AG10803 (cell line): ENCODE measurements around the gene CCDC157.

Experiments used
- DNase-seq: peaks from one replicate; pipeline ENCODE4 v3.0.0; 2010; ENCODE audit warnings: low read depth
- H3K4me3 ChIP-seq: 2 replicates; pipeline ENCODE4 v1.5.1; 2011; ENCODE audit warnings: mild to moderate bottlenecking, low read length, control low read depth
- CTCF ChIP-seq: conservative IDR thresholded peaks from 2 replicates; pipeline ENCODE4 v1.5.1; 2011; ENCODE audit warnings: mild to moderate bottlenecking, low read length, control low read depth, inconsistent platforms

The CCDC157 gene

DNA sequence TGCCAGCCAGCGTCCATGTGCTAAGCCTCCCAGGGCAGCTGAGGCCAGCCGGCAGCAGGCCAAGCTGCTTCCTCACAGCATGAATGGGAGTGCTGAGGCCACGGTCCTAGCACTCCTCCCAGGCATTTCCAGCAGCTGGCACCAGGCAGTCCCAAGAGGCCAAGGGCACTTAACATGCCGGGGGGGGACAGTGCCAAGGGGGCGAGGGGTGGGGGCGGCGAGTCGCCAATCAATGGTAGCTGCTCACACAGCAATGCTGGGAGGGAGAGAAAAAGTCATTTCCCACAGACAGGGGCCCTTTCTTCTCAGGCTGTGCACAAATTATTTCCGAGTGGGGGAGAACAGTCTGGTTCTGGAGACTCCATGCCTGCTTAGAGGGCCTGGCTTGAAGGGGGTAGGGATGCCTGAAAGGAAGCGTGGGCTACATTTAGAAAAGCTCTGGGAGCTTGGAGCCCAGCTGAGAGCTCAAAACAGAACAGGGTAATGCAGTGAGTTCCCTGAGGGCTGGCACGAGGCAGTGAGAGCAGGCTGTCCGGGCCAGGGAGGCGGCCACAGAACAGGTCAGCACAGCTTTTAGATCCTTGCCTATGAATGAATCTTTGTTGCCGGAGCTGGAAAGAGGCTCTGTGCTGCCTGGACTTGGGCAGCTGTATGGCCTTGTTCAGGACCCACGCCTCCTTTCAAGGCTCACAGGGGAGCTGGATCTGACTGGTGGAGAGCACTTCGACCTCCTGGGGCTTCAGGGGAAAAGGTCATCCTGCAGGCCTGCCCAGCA, 15.7 kb upstream of the CCDC157 start:
- TF ChIP-seq CTCF = no peak
- H3K4me3 ChIP-seq = no peak overlapping the region
- DNase-seq = no peak

DNA sequence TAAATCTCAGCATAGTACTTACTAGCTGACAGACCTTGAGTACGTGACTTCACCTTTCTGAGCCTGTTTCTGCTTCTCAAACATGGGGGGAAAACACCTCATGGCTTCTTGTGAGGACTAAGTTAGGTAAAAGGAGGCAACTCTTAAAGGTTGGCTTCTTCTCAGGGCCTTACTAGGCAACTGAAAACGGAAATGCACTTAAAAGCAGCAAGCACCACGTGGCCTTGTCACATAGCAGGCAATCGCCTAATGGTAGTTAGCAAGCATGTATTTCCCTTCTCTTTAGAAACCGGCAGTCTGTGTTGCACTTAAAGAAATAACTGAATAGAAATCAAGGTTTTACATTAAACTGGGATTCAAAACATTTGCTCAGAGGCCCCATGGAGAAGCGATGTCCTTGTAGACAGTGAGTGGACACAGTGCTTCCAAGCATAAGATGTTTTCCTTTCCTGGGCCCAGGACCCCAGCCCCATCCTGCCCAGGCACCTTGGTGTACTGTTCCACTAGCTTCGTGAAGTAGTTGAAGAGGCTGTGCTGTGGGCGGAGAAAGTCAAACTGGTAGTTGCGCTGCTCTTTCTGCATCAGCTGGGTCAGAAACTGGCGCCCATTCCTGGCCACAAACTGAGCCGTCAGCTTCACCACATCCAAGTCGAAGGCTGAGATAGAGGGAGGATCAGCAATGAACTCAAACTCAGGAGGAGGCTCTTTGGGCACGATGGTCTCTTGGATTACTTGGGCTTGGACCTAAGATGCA, 12.2 kb upstream of the CCDC157 start:
- TF ChIP-seq CTCF = no peak
- no peak for DNase-seq
- no peak overlapping the region for H3K4me3 ChIP-seq

- no peak overlapping the region for H3K4me3 ChIP-seq
- DNase-seq = no peak
- no peak for TF ChIP-seq CTCF
Measured at GRCh38 chr22:30347255-30347892, 9.4 kb upstream of the CCDC157 start.

DNA sequence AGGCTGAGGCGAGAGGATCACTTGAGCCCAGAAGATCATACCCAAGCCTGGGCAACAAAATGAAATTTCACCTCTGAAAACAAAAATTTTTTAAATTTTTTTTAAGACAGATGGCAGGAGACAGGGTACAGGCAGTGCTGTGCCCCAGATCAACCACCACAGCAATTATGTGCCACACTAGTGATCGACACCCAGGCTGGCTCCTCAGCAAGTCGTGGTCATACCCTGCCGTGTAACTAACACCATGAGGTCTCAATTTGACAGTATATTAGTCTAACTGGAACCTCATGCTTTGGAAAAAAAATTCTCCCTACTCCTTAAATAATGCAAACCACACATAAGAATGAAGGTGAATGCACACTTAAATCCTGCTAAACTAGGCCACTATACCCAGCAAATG, 8.4 kb upstream of the CCDC157 start:
- no peak overlapping the region for H3K4me3 ChIP-seq
- DNase-seq = no peak
- TF ChIP-seq CTCF = no peak

DNA sequence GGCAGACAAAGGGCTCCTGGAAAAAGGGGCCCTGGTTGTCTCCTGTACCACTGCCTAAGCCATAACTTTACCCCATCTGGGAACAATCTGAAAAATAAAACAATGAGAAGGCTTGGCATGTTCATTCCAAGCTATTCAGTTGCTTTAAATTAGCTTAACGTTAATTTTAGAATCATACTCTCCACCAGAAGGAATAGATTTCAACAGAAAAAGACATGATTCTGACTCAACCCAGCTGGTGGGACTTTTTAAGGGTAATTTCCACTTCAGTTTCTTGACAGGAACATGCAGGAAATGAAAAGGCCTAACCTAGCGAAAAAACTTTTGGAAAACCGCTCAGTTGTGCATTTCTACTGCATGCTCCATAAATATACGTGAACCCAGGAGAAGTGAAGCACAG, 8.0 kb upstream of the CCDC157 start:
- peak; percentile 71 for DNase-seq
- H3K4me3 ChIP-seq = no peak overlapping the region
- TF ChIP-seq CTCF = no peak

GRCh38 chr22:30351226-30351625, 5.6 kb upstream of the CCDC157 start:
- no peak for TF ChIP-seq CTCF

More at GRCh38 chr22:30351226-30351625, 5.6 kb upstream of the CCDC157 start:
- H3K4me3 ChIP-seq = no peak overlapping the region
- DNase-seq = peak; percentile 59
